Measurements from ENCODE around the gene ZNF331.

The ZNF331 gene

GRCh38 chr19:53538378-53539109, 599 bp downstream of the ZNF331 start:
- Mint-ChIP-seq H3K27me3 (no peaks in the 10 kb centered on the region), H3K4me1 (peaks cover 22% of the 10 kb centered on the region), H3K36me3 (peaks cover 29% of the 10 kb centered on the region), H3K4me3 (peak overlapping the region; percentile 95), H3K27ac (peak overlapping the region; percentile 96), H3K9me3 (peaks cover 5% of the 10 kb centered on the region)
- DNase-seq: no peak
- CTCF ChIA-PET: no interaction called here

- no peaks in the 10 kb centered on the region for H3K27me3 Mint-ChIP-seq
- CTCF ChIA-PET: no interaction called here
- no peak overlapping the region for H3K4me3 Mint-ChIP-seq
- H3K4me1 Mint-ChIP-seq: peaks cover 22% of the 10 kb centered on the region
- peaks cover 33% of the 10 kb centered on the region for H3K36me3 Mint-ChIP-seq
- DNase-seq: no peak
- H3K27ac Mint-ChIP-seq: no peak overlapping the region
- H3K9me3 Mint-ChIP-seq: peaks cover 4% of the 10 kb centered on the region
These were observed 2.1 kb downstream of the ZNF331 start for GRCh38 chr19:53540091-53540490.

DNA sequence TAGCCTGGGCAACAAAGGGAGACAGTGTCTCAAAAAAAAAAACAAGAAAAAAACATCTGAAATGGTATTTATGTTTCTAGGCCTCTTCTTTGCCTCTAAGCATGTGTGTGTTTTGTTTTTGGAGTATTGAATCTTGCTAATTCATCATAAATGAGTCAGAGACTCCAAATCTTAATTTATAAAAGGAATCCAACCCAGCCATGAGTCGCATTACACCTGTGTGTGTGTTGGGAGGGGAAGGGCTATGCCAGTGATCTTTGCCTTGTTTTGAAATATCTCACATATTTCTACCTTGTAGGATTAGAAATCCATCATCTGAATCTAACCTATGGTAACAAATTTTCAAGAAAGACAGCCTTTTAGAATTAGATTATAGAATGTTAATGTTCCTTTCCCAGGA, 4.0 kb downstream of the ZNF331 start:
- no peak overlapping the region for H3K4me3 Mint-ChIP-seq
- DNase-seq: no peak
- H3K4me1 Mint-ChIP-seq: peaks cover 17% of the 10 kb centered on the region
- peaks cover 8% of the 10 kb centered on the region for H3K9me3 Mint-ChIP-seq
- H3K36me3 Mint-ChIP-seq: peaks cover 39% of the 10 kb centered on the region
- H3K27me3 Mint-ChIP-seq: no peaks in the 10 kb centered on the region
- H3K27ac Mint-ChIP-seq: no peak overlapping the region
- CTCF ChIA-PET: no interaction called here

GRCh38 chr19:53545271-53546065, 7.5 kb downstream of the ZNF331 start:
- Mint-ChIP-seq H3K27me3 (no peaks in the 10 kb centered on the region), H3K4me3 (no peak overlapping the region), H3K36me3 (peaks cover 30% of the 10 kb centered on the region), H3K9me3 (peaks cover 16% of the 10 kb centered on the region), H3K4me1 (peaks cover 2% of the 10 kb centered on the region), H3K27ac (no peak overlapping the region)
- no peak for DNase-seq
- CTCF ChIA-PET: no interaction called here

- Mint-ChIP-seq H3K4me1 (no peaks in the 10 kb centered on the region), H3K27ac (no peak overlapping the region), H3K9me3 (peaks cover 18% of the 10 kb centered on the region), H3K27me3 (no peaks in the 10 kb centered on the region), H3K36me3 (peaks cover 31% of the 10 kb centered on the region), H3K4me3 (no peak overlapping the region)
- no peak for DNase-seq
- CTCF ChIA-PET: no interaction called here
These were observed 9.0 kb downstream of the ZNF331 start for GRCh38 chr19:53546758-53547513.

DNA sequence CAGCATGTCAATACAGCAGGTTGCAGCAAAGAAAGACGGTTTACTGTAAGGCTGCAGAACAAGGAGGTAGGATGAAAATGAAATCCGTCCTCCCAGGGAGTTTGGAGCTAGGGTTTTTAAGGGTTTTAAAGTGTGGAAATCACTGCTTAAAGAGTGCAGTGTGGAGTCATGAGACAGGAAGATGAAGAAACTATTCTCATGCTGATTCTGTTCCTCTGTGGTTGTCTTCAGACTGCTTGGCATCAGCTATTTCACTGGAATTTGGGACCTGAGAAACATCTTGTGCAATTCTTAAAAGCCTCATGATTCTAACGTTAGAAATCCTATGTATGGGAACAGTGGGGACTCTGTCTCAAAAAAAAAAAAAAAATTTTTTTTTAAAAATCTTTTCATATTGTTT, 11.4 kb downstream of the ZNF331 start:
- CTCF ChIA-PET: interaction anchor here (0.6 kb wide), 1 partner anchor 19 kb away, joined by 3 read pairs; no protein-coding TSS in a partner anchor
- Mint-ChIP-seq H3K27me3 (no peaks in the 10 kb centered on the region), H3K36me3 (peaks cover 21% of the 10 kb centered on the region), H3K4me1 (peaks cover 12% of the 10 kb centered on the region), H3K27ac (no peak overlapping the region), H3K4me3 (no peak overlapping the region), H3K9me3 (peaks cover 20% of the 10 kb centered on the region)
- no peak for DNase-seq

DNA sequence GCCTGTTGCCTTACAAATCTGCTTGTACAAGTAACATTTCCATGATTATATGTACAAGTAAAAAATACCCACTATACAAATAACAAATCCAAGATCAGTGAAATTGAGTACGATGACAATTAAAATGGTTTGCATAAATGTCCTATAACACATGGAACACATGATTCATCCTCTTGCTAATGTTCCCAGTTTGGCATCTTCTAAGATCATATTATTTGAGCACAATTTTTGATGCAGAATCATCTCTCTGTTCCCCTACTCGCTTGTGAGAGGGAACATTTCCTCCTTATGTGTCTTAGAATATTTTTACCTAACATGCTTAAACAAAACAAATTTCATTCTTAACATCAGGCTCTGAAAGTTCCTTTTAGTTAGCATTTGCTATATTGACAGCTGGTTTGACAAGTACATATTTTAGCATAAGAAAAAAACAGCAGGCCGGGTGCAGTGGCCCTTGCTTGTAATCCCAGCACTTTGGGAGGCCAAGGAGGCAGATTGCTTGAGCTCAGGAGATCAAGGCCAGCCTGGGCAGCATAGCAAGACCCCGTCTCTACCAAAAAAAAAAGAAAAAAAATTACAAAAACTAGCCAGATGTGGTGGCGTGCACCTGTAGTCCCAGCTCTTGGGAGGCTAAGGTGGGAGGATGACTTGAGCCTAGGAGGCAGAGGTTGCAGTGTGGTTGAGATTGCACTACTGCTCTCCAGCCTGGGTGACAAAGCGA, 14.2 kb downstream of the ZNF331 start:
- Mint-ChIP-seq H3K4me3 (no peak overlapping the region), H3K36me3 (peaks cover 24% of the 10 kb centered on the region), H3K9me3 (peaks cover 17% of the 10 kb centered on the region), H3K27me3 (no peaks in the 10 kb centered on the region), H3K4me1 (peaks cover 24% of the 10 kb centered on the region), H3K27ac (no peak overlapping the region)
- no peak for DNase-seq
- CTCF ChIA-PET: no interaction called here

DNA sequence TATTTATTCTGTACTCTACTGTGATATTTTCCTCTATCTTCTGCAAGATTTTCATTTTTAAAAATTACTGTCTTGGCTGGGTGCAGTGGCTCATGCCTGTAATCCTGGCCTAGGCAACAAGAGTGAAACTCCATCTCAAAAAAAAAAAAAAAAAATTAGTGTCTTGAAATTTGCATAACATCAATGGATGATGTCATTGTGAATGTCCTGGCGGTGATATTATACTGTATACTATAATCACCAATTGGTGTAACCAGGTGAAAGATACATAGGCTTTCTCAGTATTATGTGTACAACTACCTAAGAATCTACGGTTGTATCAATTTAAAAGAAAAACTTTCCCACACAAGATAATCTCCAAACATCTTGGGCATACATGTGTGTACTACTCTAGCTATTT, 15.2 kb downstream of the ZNF331 start:
- Mint-ChIP-seq H3K4me1 (peaks cover 24% of the 10 kb centered on the region), H3K36me3 (peaks cover 32% of the 10 kb centered on the region), H3K4me3 (peak overlapping the region; percentile 86), H3K9me3 (peaks cover 17% of the 10 kb centered on the region), H3K27me3 (no peaks in the 10 kb centered on the region), H3K27ac (peak overlapping the region; percentile 91)
- DNase-seq: no peak
- CTCF ChIA-PET: no interaction called here

DNA sequence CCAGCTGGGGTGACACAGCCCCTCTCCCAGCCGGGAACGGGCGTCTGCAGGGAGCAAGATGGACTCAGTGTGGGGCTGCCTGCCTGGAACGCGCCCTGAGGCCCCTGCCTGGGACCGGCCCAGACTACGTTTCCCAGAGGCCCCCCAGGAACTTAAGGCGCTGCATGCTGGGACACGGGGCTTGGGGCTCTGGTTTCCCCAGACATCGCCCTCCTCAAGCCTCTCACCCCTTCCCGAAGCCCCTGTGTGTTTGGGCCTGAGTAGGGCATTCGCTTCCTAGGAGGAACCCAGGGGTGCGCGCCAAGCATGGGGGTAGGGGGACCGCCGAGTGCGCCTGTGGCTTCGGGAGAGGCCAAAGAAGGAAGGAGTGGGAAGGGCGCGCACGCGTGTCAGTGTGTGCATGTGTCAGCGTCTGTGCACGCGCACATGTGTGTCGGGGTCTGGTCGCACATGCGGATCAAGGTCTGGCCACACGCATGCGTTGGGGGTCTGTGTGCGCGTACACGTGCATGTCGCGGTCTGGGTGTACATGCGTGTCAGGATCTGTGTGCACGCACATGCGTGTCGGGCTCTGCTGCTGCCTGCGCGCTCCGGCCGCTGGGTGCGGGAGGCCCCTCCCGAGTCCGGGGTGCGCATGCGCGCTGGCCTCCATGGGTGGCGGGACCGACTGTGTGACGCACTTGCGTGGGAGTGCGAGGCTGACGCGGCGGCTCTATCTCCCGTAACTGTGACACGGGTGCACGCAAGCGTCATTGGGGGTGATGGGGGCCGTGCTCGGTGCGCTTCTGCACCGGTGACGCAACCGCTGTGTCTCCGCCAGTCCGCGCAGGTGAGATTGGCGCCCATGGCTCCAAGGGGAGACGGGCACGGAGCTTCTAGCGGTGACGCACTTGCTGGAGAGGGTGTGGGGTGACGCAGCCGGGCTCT, 16.2 kb downstream of the ZNF331 start:
- CTCF ChIA-PET: no interaction called here

DNA sequence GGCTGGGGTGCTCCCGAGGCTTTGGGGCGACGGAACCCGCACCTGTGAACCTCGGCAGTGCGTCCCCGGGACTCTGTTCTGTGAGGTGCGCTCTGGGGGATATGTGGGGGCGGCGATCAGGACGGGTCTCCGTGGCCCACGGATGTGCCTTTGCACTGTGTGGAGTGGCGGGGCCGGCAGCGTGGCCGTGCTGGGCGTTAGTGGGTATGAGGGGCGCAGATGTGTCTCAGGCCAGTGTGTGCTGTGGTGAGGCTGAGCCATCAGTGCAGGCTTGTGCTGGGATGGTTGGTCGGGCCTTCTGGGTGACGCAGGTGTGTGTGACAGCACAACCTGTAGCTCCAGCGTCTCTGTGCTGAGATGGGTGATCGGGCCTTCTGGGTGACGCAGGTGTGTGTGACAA, 16.9 kb downstream of the ZNF331 start:
- H3K36me3 Mint-ChIP-seq: peaks cover 39% of the 10 kb centered on the region

More for the DNA sequence above, 16.2 kb downstream of the ZNF331 start:
- H3K27ac Mint-ChIP-seq: peak overlapping the region; percentile 91
- peaks cover 24% of the 10 kb centered on the region for H3K4me1 Mint-ChIP-seq
- peak; percentile 91 for DNase-seq
- no peaks in the 10 kb centered on the region for H3K27me3 Mint-ChIP-seq
- peaks cover 36% of the 10 kb centered on the region for H3K36me3 Mint-ChIP-seq
- peaks cover 20% of the 10 kb centered on the region for H3K9me3 Mint-ChIP-seq
- H3K4me3 Mint-ChIP-seq: peak overlapping the region; percentile 86

GRCh38 chr19:53555352-53555751, 17.4 kb downstream of the ZNF331 start:
- Mint-ChIP-seq H3K27ac (peak overlapping the region; percentile 91), H3K27me3 (no peaks in the 10 kb centered on the region), H3K9me3 (peaks cover 17% of the 10 kb centered on the region), H3K4me3 (peak overlapping the region; percentile 86), H3K4me1 (peaks cover 24% of the 10 kb centered on the region), H3K36me3 (peaks cover 41% of the 10 kb centered on the region)
- CTCF ChIA-PET: no interaction called here
- no peak for DNase-seq

More for the DNA sequence above, 16.9 kb downstream of the ZNF331 start:
- Mint-ChIP-seq H3K27ac (peak overlapping the region; percentile 91), H3K4me3 (peak overlapping the region; percentile 86), H3K9me3 (peaks cover 20% of the 10 kb centered on the region), H3K4me1 (peaks cover 24% of the 10 kb centered on the region), H3K27me3 (no peaks in the 10 kb centered on the region)
- CTCF ChIA-PET: no interaction called here
- DNase-seq: no peak

GRCh38 chr19:53571339-53571738, 33.4 kb downstream of the ZNF331 start:
- Mint-ChIP-seq H3K4me3 (no peak overlapping the region), H3K9me3 (peaks cover 40% of the 10 kb centered on the region), H3K27ac (no peak overlapping the region), H3K36me3 (peaks cover 74% of the 10 kb centered on the region), H3K4me1 (no peaks in the 10 kb centered on the region), H3K27me3 (no peaks in the 10 kb centered on the region)
- CTCF ChIA-PET: no interaction called here
- DNase-seq: no peak

DNA sequence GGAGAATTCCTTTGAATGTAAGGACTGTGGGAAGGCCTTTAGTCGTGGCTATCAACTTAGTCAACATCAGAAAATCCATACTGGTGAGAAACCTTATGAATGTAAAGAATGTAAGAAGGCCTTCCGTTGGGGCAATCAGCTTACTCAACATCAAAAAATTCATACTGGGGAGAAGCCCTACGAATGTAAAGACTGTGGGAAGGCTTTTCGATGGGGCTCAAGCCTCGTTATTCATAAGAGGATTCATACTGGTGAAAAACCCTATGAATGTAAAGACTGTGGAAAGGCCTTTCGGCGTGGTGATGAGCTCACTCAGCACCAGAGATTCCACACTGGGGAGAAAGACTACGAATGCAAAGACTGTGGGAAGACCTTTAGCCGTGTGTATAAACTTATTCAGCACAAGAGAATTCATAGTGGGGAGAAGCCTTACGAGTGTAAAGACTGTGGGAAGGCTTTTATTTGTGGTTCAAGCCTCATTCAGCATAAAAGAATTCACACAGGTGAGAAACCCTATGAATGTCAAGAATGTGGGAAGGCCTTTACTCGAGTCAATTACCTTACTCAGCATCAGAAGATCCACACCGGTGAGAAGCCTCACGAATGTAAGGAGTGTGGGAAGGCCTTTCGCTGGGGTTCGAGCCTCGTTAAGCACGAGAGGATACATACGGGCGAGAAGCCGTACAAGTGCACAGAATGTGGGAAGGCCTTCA, 39.2 kb downstream of the ZNF331 start:
- Mint-ChIP-seq H3K36me3 (peaks cover 65% of the 10 kb centered on the region), H3K4me3 (no peak overlapping the region), H3K4me1 (no peaks in the 10 kb centered on the region), H3K27me3 (no peaks in the 10 kb centered on the region), H3K27ac (no peak overlapping the region), H3K9me3 (peaks cover 57% of the 10 kb centered on the region)
- CTCF ChIA-PET: no interaction called here
- DNase-seq: no peak

Data from activated naive CD4-positive, alpha-beta T cell treated with anti-CD3 and anti-CD28 coated beads, Interleukin-2, amount 10 ng/mL, durations not matched to agents 7 days and 5 days (primary cell).